ENCODE results near the gene CACTIN.

Gene CACTIN

GRCh38 chr19:3589439-3589838, 37.2 kb downstream of the CACTIN start:
- H3K4me1 ChIP-seq (ENCODE audit: insufficient read depth, low read length, severe bottlenecking) = no peaks in the 10 kb centered on the region
- H3K27me3 ChIP-seq (ENCODE audit: insufficient read depth, low read length) = no peaks in the 10 kb centered on the region; the same call in 1 of the 2 replicates
- no peak overlapping the region for H2AFZ ChIP-seq (ENCODE audit: low read length)
- no peaks in the 10 kb centered on the region for H3K36me3 ChIP-seq (ENCODE audit: insufficient read depth, low read length)
- no peaks in the 10 kb centered on the region for H3K79me2 ChIP-seq (ENCODE audit: insufficient read depth, low read length)
- no peaks in the 10 kb centered on the region for H4K20me1 ChIP-seq (ENCODE audit: insufficient read depth, low read length)
- no peak overlapping the region for H3K9ac ChIP-seq (ENCODE audit: low read length)
- H3F3A ChIP-seq (ENCODE audit: insufficient read depth, low read length) = no peaks in the 10 kb centered on the region
- no peaks in the 10 kb centered on the region for H3K9me2 ChIP-seq (ENCODE audit: low read depth, low read length)
- no peak overlapping the region for H3K4me3 ChIP-seq (ENCODE audit: low read depth, low read length, poor library complexity, severe bottlenecking)
- no peak overlapping the region for H3K27ac ChIP-seq (ENCODE audit: low read depth, low read length, poor library complexity, severe bottlenecking)
- no peak for TF ChIP-seq EZH2 (IDR thresholded peaks at IDR 0.05; ENCODE audit: borderline replicate concordance, low read length)
- no peak for TF ChIP-seq CTCF (IDR thresholded peaks at IDR 0.05; ENCODE audit: low read length)
- H3K9me3 ChIP-seq (ENCODE audit: low read length) = no peaks in the 10 kb centered on the region
- H3K4me2 ChIP-seq (ENCODE audit: low read length) = no peak overlapping the region

GRCh38 chr19:3586707-3587346, 39.8 kb downstream of the CACTIN start:
- no peak overlapping the region for H3K4me3 ChIP-seq (ENCODE audit: low read depth, low read length, poor library complexity, severe bottlenecking)
- H3K9me2 ChIP-seq (ENCODE audit: low read depth, low read length) = no peaks in the 10 kb centered on the region
- no peaks in the 10 kb centered on the region for H3K4me1 ChIP-seq (ENCODE audit: insufficient read depth, low read length, severe bottlenecking)
- no peaks in the 10 kb centered on the region for H3K9me3 ChIP-seq (ENCODE audit: low read length)
- H3K9ac ChIP-seq (ENCODE audit: low read length) = no peak overlapping the region
- H3K4me2 ChIP-seq (ENCODE audit: low read length) = no peak overlapping the region
- H3K79me2 ChIP-seq (ENCODE audit: insufficient read depth, low read length) = no peaks in the 10 kb centered on the region
- H3F3A ChIP-seq (ENCODE audit: insufficient read depth, low read length) = no peaks in the 10 kb centered on the region
- no peak overlapping the region for H3K27ac ChIP-seq (ENCODE audit: low read depth, low read length, poor library complexity, severe bottlenecking)
- H3K36me3 ChIP-seq (ENCODE audit: insufficient read depth, low read length) = no peaks in the 10 kb centered on the region
- TF ChIP-seq CTCF (IDR thresholded peaks at IDR 0.05; ENCODE audit: low read length) (no peak), EZH2 (IDR thresholded peaks at IDR 0.05; ENCODE audit: borderline replicate concordance, low read length) (no peak)
- no peaks in the 10 kb centered on the region for H4K20me1 ChIP-seq (ENCODE audit: insufficient read depth, low read length)
- H2AFZ ChIP-seq (ENCODE audit: low read length) = no peak overlapping the region
- peaks cover 2% of the 10 kb centered on the region; the same call in 1 of the 2 replicates for H3K27me3 ChIP-seq (ENCODE audit: insufficient read depth, low read length)

GRCh38 chr19:3586127-3586626, 40.4 kb downstream of the CACTIN start:
- H4K20me1 ChIP-seq (ENCODE audit: insufficient read depth, low read length) = no peaks in the 10 kb centered on the region
- no peaks in the 10 kb centered on the region for H3K4me1 ChIP-seq (ENCODE audit: insufficient read depth, low read length, severe bottlenecking)
- no peaks in the 10 kb centered on the region for H3F3A ChIP-seq (ENCODE audit: insufficient read depth, low read length)
- no peak for TF ChIP-seq EZH2 (IDR thresholded peaks at IDR 0.05; ENCODE audit: borderline replicate concordance, low read length)
- TF ChIP-seq CTCF (IDR thresholded peaks at IDR 0.05; ENCODE audit: low read length) = peak; percentile 59
- H3K27ac ChIP-seq (ENCODE audit: low read depth, low read length, poor library complexity, severe bottlenecking) = no peak overlapping the region
- no peak overlapping the region for H3K4me3 ChIP-seq (ENCODE audit: low read depth, low read length, poor library complexity, severe bottlenecking)
- no peaks in the 10 kb centered on the region for H3K79me2 ChIP-seq (ENCODE audit: insufficient read depth, low read length)
- peaks cover 2% of the 10 kb centered on the region; the same call in 1 of the 2 replicates for H3K27me3 ChIP-seq (ENCODE audit: insufficient read depth, low read length)
- no peak overlapping the region for H2AFZ ChIP-seq (ENCODE audit: low read length)
- no peaks in the 10 kb centered on the region for H3K9me2 ChIP-seq (ENCODE audit: low read depth, low read length)
- no peaks in the 10 kb centered on the region for H3K9me3 ChIP-seq (ENCODE audit: low read length)
- no peaks in the 10 kb centered on the region for H3K36me3 ChIP-seq (ENCODE audit: insufficient read depth, low read length)
- H3K9ac ChIP-seq (ENCODE audit: low read length) = no peak overlapping the region
- no peak overlapping the region for H3K4me2 ChIP-seq (ENCODE audit: low read length)

Measured in OCI-LY1 (cell line).